Measurements from ENCODE around the gene CYGB. TPM values are rescaled to one million over a fixed set of nuclear protein-coding genes. Genes with fewer than 3 reads are reported as not detected.

CYGB gene
- total and polyA plus RNA-seq, 2 of the 13 experiments (the other 11 are each of a cell fraction or from before 2014, with no cell fraction given), result 18.9 to 27.1 TPM

DNA sequence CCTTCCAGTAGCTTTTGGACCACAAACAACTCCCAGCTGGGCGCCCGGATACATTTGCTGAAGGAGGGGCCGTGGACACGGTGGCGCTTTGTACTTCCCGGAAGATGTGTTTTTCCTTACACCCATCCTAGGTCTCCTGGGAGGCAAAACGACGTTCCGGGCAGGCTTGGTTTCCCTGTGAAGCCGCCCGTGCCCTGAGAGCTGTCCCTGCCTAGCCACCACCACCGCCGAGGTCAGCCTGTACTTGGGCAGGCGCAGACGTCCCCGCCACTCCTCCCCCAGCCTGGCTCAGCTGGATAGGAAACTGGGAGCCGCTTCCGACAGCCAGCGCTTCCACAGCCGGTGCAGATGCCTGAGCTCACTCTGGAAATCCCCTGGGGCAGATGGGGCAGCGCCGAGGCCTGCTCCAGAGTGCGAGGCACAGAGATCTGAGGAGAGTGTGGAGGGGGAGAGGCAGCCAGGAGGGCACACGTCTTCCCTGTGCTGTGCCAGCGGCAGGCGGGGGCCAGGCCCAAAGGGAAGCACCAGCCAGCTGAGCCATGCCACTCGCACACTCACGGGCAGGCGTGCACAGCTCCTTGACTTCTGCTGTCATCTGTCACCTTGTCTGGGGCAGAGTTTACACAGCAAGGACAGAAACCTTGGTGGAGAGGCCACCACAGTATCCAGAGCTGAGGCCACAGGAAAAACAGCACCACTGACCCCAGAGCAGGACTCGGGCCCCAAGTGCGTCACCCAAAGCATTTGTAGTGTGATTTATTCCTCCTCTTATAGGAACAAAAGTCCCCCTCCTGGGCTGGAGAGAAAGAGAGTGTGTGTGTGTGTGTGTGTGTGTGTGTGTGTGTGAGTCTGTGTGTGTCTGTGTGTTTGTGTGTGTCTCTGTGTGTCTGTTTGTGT is 39.3 kb downstream of the CYGB start (continued):
- TF ChIP-seq, protein P1, sequence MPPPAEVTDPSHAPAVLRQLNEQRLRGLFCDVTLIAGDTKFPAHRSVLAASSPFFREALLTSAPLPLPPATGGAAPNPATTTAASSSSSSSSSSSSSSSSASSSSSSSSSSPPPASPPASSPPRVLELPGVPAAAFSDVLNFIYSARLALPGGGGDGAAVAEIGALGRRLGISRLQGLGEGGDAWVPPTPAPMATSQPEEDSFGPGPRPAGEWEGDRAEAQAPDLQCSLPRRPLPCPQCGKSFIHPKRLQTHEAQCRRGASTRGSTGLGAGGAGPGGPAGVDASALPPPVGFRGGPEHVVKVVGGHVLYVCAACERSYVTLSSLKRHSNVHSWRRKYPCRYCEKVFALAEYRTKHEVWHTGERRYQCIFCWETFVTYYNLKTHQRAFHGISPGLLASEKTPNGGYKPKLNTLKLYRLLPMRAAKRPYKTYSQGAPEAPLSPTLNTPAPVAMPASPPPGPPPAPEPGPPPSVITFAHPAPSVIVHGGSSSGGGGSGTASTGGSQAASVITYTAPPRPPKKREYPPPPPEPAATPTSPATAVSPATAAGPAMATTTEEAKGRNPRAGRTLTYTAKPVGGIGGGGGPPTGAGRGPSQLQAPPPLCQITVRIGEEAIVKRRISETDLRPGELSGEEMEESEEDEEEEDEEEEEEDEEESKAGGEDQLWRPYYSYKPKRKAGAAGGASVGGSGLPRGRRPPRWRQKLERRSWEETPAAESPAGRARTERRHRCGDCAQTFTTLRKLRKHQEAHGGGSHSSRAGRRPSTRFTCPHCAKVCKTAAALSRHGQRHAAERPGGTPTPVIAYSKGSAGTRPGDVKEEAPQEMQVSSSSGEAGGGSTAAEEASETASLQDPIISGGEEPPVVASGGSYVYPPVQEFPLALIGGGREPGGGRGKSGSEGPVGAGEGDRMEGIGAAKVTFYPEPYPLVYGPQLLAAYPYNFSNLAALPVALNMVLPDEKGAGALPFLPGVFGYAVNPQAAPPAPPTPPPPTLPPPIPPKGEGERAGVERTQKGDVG (CRISPR knock-in tag; IDR thresholded peaks at IDR 0.05; ENCODE audit: borderline replicate concordance), result peak; percentile 82; the same call in 1 of the 2 replicates
- TF ChIP-seq, protein P2, sequence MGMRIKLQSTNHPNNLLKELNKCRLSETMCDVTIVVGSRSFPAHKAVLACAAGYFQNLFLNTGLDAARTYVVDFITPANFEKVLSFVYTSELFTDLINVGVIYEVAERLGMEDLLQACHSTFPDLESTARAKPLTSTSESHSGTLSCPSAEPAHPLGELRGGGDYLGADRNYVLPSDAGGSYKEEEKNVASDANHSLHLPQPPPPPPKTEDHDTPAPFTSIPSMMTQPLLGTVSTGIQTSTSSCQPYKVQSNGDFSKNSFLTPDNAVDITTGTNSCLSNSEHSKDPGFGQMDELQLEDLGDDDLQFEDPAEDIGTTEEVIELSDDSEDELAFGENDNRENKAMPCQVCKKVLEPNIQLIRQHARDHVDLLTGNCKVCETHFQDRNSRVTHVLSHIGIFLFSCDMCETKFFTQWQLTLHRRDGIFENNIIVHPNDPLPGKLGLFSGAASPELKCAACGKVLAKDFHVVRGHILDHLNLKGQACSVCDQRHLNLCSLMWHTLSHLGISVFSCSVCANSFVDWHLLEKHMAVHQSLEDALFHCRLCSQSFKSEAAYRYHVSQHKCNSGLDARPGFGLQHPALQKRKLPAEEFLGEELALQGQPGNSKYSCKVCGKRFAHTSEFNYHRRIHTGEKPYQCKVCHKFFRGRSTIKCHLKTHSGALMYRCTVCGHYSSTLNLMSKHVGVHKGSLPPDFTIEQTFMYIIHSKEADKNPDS (CRISPR knock-in tag; IDR thresholded peaks at IDR 0.05), result 0 out of 2 replicates have a peak, but pooled peaks have one; percentile 71
- peak; percentile 31; the same call in 1 of the 2 replicates for TF ChIP-seq ZBTB20 (CRISPR knock-in tag; IDR thresholded peaks at IDR 0.05; ENCODE audit: borderline replicate concordance, low read depth)
- peak; percentile 53; the same call in 1 of the 2 replicates for TF ChIP-seq ZBTB8A (CRISPR knock-in tag; IDR thresholded peaks at IDR 0.05; ENCODE audit: borderline replicate concordance, low read depth)
- no peak for TF ChIP-seq ZNF446 (CRISPR knock-in tag; IDR thresholded peaks at IDR 0.05)
- peak; percentile 78 for TF ChIP-seq ZNF263 (CRISPR knock-in tag; IDR thresholded peaks at IDR 0.05)
- TF ChIP-seq, protein P3, sequence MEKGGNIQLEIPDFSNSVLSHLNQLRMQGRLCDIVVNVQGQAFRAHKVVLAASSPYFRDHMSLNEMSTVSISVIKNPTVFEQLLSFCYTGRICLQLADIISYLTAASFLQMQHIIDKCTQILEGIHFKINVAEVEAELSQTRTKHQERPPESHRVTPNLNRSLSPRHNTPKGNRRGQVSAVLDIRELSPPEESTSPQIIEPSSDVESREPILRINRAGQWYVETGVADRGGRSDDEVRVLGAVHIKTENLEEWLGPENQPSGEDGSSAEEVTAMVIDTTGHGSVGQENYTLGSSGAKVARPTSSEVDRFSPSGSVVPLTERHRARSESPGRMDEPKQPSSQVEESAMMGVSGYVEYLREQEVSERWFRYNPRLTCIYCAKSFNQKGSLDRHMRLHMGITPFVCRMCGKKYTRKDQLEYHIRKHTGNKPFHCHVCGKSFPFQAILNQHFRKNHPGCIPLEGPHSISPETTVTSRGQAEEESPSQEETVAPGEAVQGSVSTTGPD (CRISPR knock-in tag; IDR thresholded peaks at IDR 0.05), result no peak
- no peak for TF ChIP-seq NFIC (IDR thresholded peaks at IDR 0.05; ENCODE audit: low read length)
- TF ChIP-seq, protein P4, sequence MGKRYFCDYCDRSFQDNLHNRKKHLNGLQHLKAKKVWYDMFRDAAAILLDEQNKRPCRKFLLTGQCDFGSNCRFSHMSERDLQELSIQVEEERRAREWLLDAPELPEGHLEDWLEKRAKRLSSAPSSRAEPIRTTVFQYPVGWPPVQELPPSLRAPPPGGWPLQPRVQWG (CRISPR knock-in tag; IDR thresholded peaks at IDR 0.05; ENCODE audit: borderline replicate concordance, low read depth), result no peak
- TF ChIP-seq ATF1 (CRISPR knock-in tag; IDR thresholded peaks at IDR 0.05), result no peak
- TF ChIP-seq KDM3A (CRISPR knock-in tag; IDR thresholded peaks at IDR 0.05; ENCODE audit: low read depth), result peak; percentile 58
- no peak for TF ChIP-seq TMF1 (CRISPR knock-in tag; IDR thresholded peaks at IDR 0.05; ENCODE audit: low read depth)
- TF ChIP-seq NPAS2 (CRISPR knock-in tag; IDR thresholded peaks at IDR 0.05; ENCODE audit: borderline replicate concordance), result no peak
- no peak for TF ChIP-seq SCMH1 (CRISPR knock-in tag; IDR thresholded peaks at IDR 0.05; ENCODE audit: borderline replicate concordance)
- no peak for TF ChIP-seq FIP1L1 (IDR thresholded peaks at IDR 0.05; ENCODE audit: borderline replicate concordance, insufficient read depth, low read depth, low read length)
- peak; percentile 59; the same call in 1 of the 2 replicates for TF ChIP-seq PPARG (CRISPR knock-in tag; conservative IDR thresholded peaks at IDR 0.05)
- peak; percentile 94 for TF ChIP-seq NCOA1 (CRISPR knock-in tag; IDR thresholded peaks at IDR 0.05)
- peak; percentile 50 to 73; a peak in 3 of 4 replicates for TF ChIP-seq POLR2A (IDR thresholded peaks at IDR 0.05; ENCODE audit: insufficient read depth in 1 of 2, low read depth in 2 of 2, low read length in 2 of 2)
- 0 out of 2 replicates have a peak, but pooled peaks have one; percentile 35 for TF ChIP-seq PHF20 (CRISPR knock-in tag; IDR thresholded peaks at IDR 0.05)
- TF ChIP-seq HES4 (CRISPR knock-in tag; IDR thresholded peaks at IDR 0.05; ENCODE audit: borderline replicate concordance), result no peak
